PFSK-1 (cell line): ENCODE data around the gene BPI.

ENCODE experiments used
- FOXP2 ChIP-seq: optimal IDR thresholded peaks from 2 replicates; pipeline ENCODE3; 2011; ENCODE audit warnings: borderline replicate concordance, control low read depth, inconsistent platforms; ENCODE audit not compliant: insufficient read depth; ENCODE audit errors: extremely low read length, extremely low read depth
- POLR2AphosphoS5 ChIP-seq: IDR thresholded peaks from 2 replicates; pipeline ENCODE4 v1.6.1; 2012; ENCODE audit warnings: low read depth, mild to moderate bottlenecking, control low read depth, low read length, moderate library complexity
- SIN3A ChIP-seq: IDR thresholded peaks from 2 replicates; pipeline ENCODE4 v1.6.1; 2012; ENCODE audit warnings: mild to moderate bottlenecking, low read length, moderate library complexity, borderline replicate concordance; ENCODE audit not compliant: insufficient read depth
- TAF1 ChIP-seq: IDR thresholded peaks from 2 replicates; pipeline ENCODE4 v1.6.1; 2012; ENCODE audit warnings: low read length, control low read depth, borderline replicate concordance; ENCODE audit not compliant: insufficient read depth
- TF ChIP-seq, protein P1 (sequence below), 2 experiments: IDR thresholded peaks; 2 replicates each; pipeline versions ENCODE4 v1.6.1 to v1.8.0; 2011 to 2012; ENCODE audit warnings: low read depth in 2 of 2, low read length in 2 of 2, control low read depth in 1 of 2, inconsistent platforms in 1 of 2, mild to moderate bottlenecking in 1 of 2, moderate library complexity in 1 of 2; ENCODE audit not compliant: insufficient read depth in 1 of 2

The BPI gene

DNA sequence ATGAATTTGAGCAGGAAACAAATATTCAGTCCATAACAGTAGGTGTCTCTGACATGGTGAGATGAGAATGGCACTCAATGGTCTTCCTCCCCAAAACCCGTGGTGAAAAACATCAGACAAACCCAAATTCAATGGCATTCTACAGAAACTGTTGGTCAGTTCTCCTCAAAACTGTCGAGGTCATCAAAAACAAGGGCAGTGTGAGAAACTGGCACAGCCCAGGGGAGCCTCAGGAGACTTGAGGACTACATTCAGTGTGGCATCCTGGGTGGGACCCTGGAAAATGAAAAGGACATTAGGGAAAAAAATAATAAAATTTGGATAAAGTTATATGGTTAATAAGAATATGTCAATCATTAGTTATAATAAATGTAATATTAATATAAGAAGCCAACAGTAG is 82.9 kb downstream of the BPI start:
- TF ChIP-seq TAF1 (no peak), POLR2AphosphoS5 (no peak), SIN3A (no peak), FOXP2 (no peak)
- TF ChIP-seq, protein P1, sequence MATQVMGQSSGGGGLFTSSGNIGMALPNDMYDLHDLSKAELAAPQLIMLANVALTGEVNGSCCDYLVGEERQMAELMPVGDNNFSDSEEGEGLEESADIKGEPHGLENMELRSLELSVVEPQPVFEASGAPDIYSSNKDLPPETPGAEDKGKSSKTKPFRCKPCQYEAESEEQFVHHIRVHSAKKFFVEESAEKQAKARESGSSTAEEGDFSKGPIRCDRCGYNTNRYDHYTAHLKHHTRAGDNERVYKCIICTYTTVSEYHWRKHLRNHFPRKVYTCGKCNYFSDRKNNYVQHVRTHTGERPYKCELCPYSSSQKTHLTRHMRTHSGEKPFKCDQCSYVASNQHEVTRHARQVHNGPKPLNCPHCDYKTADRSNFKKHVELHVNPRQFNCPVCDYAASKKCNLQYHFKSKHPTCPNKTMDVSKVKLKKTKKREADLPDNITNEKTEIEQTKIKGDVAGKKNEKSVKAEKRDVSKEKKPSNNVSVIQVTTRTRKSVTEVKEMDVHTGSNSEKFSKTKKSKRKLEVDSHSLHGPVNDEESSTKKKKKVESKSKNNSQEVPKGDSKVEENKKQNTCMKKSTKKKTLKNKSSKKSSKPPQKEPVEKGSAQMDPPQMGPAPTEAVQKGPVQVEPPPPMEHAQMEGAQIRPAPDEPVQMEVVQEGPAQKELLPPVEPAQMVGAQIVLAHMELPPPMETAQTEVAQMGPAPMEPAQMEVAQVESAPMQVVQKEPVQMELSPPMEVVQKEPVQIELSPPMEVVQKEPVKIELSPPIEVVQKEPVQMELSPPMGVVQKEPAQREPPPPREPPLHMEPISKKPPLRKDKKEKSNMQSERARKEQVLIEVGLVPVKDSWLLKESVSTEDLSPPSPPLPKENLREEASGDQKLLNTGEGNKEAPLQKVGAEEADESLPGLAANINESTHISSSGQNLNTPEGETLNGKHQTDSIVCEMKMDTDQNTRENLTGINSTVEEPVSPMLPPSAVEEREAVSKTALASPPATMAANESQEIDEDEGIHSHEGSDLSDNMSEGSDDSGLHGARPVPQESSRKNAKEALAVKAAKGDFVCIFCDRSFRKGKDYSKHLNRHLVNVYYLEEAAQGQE (IDR thresholded peaks at IDR 0.05; ENCODE audit: insufficient read depth in 1 of 2, low read depth in 2 of 2, low read length in 2 of 2): no peak
